HCT116 (cell line): ENCODE measurements around the gene DENND1A.

Source experiments
- EZH2phosphoT487 ChIP-seq: fragments of 200-600 bp; IDR thresholded peaks from 2 replicates; pipeline ENCODE4 v1.6.1; 2018; ENCODE audit warnings: antibody characterized with exemption, borderline replicate concordance
- JUND ChIP-seq: IDR thresholded peaks from 2 replicates; pipeline ENCODE4 v1.6.1; 2012
- TF ChIP-seq, protein P1 (sequence below), 3 experiments: fragments of 200-600 bp in 1 of 3; sonication (generic) in 1 of 3; IDR thresholded peaks in 2 of 3; conservative IDR thresholded peaks in 1 of 3; 2 replicates each; pipeline ENCODE4 v1.5.1; 2012 to 2017; ENCODE audit warnings: low read depth in 2 of 3, low read length in 2 of 3, antibody characterized with exemption in 1 of 3, borderline replicate concordance in 1 of 3, control low read depth in 1 of 3, mild to moderate bottlenecking in 1 of 3, mixed read lengths in 1 of 3, mixed run types in 1 of 3, moderate library complexity in 1 of 3; ENCODE audit not compliant: insufficient read depth in 1 of 3

DNA sequence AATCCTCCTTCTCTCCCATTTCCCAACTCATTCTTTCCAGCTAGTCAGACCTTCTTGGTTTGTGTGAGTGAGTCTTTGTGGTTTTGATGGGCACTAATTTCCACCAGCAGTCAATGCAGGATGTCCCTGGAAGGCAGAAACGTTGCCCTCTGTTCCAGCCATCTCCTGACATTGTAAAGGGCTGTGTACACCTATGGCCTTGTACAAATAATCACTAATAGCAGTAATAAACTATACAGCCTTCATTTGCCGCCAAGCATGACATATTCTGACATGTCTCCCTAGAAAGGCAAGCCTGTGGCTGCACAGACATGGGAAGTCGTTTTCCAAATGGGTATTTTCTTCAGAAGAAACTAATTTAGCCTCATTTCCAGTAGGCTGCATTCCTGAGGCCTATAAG, 18.4 kb upstream of the DENND1A start:
- TF ChIP-seq JUND (no peak), EZH2phosphoT487 (no peak)
- TF ChIP-seq, protein P1, sequence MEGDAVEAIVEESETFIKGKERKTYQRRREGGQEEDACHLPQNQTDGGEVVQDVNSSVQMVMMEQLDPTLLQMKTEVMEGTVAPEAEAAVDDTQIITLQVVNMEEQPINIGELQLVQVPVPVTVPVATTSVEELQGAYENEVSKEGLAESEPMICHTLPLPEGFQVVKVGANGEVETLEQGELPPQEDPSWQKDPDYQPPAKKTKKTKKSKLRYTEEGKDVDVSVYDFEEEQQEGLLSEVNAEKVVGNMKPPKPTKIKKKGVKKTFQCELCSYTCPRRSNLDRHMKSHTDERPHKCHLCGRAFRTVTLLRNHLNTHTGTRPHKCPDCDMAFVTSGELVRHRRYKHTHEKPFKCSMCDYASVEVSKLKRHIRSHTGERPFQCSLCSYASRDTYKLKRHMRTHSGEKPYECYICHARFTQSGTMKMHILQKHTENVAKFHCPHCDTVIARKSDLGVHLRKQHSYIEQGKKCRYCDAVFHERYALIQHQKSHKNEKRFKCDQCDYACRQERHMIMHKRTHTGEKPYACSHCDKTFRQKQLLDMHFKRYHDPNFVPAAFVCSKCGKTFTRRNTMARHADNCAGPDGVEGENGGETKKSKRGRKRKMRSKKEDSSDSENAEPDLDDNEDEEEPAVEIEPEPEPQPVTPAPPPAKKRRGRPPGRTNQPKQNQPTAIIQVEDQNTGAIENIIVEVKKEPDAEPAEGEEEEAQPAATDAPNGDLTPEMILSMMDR (IDR thresholded peaks at IDR 0.05 in 2 of 3, conservative IDR thresholded peaks at IDR 0.05 in 1 of 3; ENCODE audit: borderline replicate concordance in 1 of 3, insufficient read depth in 1 of 3, low read depth in 2 of 3, low read length in 2 of 3), result no peak
